WTC11 (cell line): ENCODE measurements around the gene CEP70. TPM values are rescaled to one million over a fixed set of nuclear protein-coding genes. Genes with fewer than 3 reads are reported as not detected.

Experiments used
- ATAC-seq: fragments of 200-7000 bp; cut with Tn5 transposase; 2 replicates; pipeline ENCODE4 v1.10.0; 2021; ENCODE audit warnings: mild to moderate bottlenecking, moderate library complexity
- CTCF ChIA-PET: fragments of 300-600 bp; sonication (Branson Sonifier 250); formaldehyde crosslinking; loops from one replicate; lab custom pipeline; 2021; ENCODE audit warnings: antibody characterized with exemption; lab: Charles Lee
- POLR2A ChIA-PET: fragments of 350-600 bp; sonication (Branson Sonifier 250); formaldehyde crosslinking; loops from one replicate; lab custom pipeline; 2021; ENCODE audit warnings: antibody characterized with exemption; lab: Charles Lee
- DNase-seq: peaks from one replicate; pipeline ENCODE4 v3.0.0; 2021; ENCODE audit warnings: low spot score
- H3K27ac Mint-ChIP-seq: 2 replicates; pipeline ENCODE4 v1.8.0; 2021; ENCODE audit warnings: mixed read lengths
- H3K27me3 Mint-ChIP-seq: 2 replicates; pipeline ENCODE4 v1.8.0; 2021; ENCODE audit warnings: low read depth, mild to moderate bottlenecking, moderate library complexity, mixed read lengths
- H3K36me3 Mint-ChIP-seq: 2 replicates; pipeline ENCODE4 v1.8.0; 2021; ENCODE audit warnings: mixed read lengths
- H3K4me1 Mint-ChIP-seq: 2 replicates; pipeline ENCODE4 v1.8.0; 2022; ENCODE audit warnings: mixed read lengths
- H3K4me3 Mint-ChIP-seq: 2 replicates; pipeline ENCODE4 v1.8.0; 2021; ENCODE audit warnings: mild to moderate bottlenecking, moderate library complexity, mixed read lengths
- H3K9me3 Mint-ChIP-seq: 2 replicates; pipeline ENCODE4 v1.8.0; 2021; ENCODE audit warnings: mixed read lengths
- ATF1 ChIP-seq: sonication (generic); formaldehyde crosslinking; IDR thresholded peaks from 2 replicates; pipeline ENCODE4 v1.8.1; 2023; ENCODE audit warnings: mild to moderate bottlenecking, moderate library complexity, missing genetic modification reagents
- EMX1 ChIP-seq: fragments of 250-450 bp; sonication (Bioruptor Pico); IDR thresholded peaks from 2 replicates; pipeline ENCODE4 v1.8.0; 2021; ENCODE audit warnings: mild to moderate bottlenecking
- FOXK1 ChIP-seq: sonication (generic); formaldehyde crosslinking; IDR thresholded peaks from 2 replicates; pipeline ENCODE4 v1.8.0; 2022; ENCODE audit warnings: mild to moderate bottlenecking, moderate library complexity, missing genetic modification reagents
- GRHL2 ChIP-seq: fragments of 250-450 bp; sonication (Bioruptor Pico); IDR thresholded peaks from 2 replicates; pipeline ENCODE4 v1.8.0; 2022; ENCODE audit warnings: mild to moderate bottlenecking, moderate library complexity; ENCODE audit not compliant: insufficient replicate concordance, severe bottlenecking
- HMGA2 ChIP-seq: fragments of 250-450 bp; sonication (Bioruptor Pico); IDR thresholded peaks from 2 replicates; pipeline ENCODE4 v1.4.0; 2021; ENCODE audit warnings: mild to moderate bottlenecking, moderate library complexity
- MYBL2 ChIP-seq: sonication (generic); formaldehyde crosslinking; IDR thresholded peaks from 2 replicates; pipeline ENCODE4 v1.8.1; 2023; ENCODE audit warnings: mild to moderate bottlenecking, moderate library complexity, missing genetic modification reagents
- NFYB ChIP-seq: sonication (generic); formaldehyde crosslinking; conservative IDR thresholded peaks from 2 replicates; pipeline ENCODE4 v1.8.0; 2022; ENCODE audit warnings: low read depth, missing genetic modification reagents
- NR3C1 ChIP-seq: sonication (generic); formaldehyde crosslinking; conservative IDR thresholded peaks from 2 replicates; pipeline ENCODE4 v1.8.1; 2023; ENCODE audit warnings: low read depth, mild to moderate bottlenecking, missing genetic modification reagents
- PRRX2 ChIP-seq: fragments of 250-450 bp; sonication (Bioruptor Pico); IDR thresholded peaks from 2 replicates; pipeline ENCODE4 v1.8.0; 2021; ENCODE audit warnings: mild to moderate bottlenecking
- RELA ChIP-seq: sonication (generic); formaldehyde crosslinking; IDR thresholded peaks from 2 replicates; pipeline ENCODE4 v1.8.1; 2022; ENCODE audit warnings: missing genetic modification reagents, mild to moderate bottlenecking, borderline replicate concordance
- SP1 ChIP-seq: sonication (generic); formaldehyde crosslinking; conservative IDR thresholded peaks from 2 replicates; pipeline ENCODE4 v1.8.1; 2022; ENCODE audit warnings: missing genetic modification reagents
- TEAD1 ChIP-seq: sonication (generic); formaldehyde crosslinking; IDR thresholded peaks from 2 replicates; pipeline ENCODE4 v1.8.0; 2022; ENCODE audit warnings: mild to moderate bottlenecking, missing genetic modification reagents
- TEAD4 ChIP-seq: sonication (generic); formaldehyde crosslinking; IDR thresholded peaks from 2 replicates; pipeline ENCODE4 v1.8.0; 2022; ENCODE audit warnings: mild to moderate bottlenecking, missing genetic modification reagents
- ZBTB21 ChIP-seq: sonication (generic); formaldehyde crosslinking; IDR thresholded peaks from 2 replicates; pipeline ENCODE4 v1.8.1; 2023; ENCODE audit warnings: mild to moderate bottlenecking, missing genetic modification reagents, borderline replicate concordance
- ZNF138 ChIP-seq: sonication (generic); formaldehyde crosslinking; conservative IDR thresholded peaks from 2 replicates; pipeline ENCODE4 v1.8.1; 2022; ENCODE audit warnings: mild to moderate bottlenecking, moderate library complexity, missing genetic modification reagents
- ZNF232 ChIP-seq: sonication (generic); formaldehyde crosslinking; IDR thresholded peaks from 2 replicates; pipeline ENCODE4 v1.8.0; 2022; ENCODE audit warnings: mild to moderate bottlenecking, missing genetic modification reagents
- ZNF317 ChIP-seq: sonication (generic); formaldehyde crosslinking; IDR thresholded peaks from 2 replicates; pipeline ENCODE4 v1.8.1; 2023; ENCODE audit warnings: low read depth, mild to moderate bottlenecking, moderate library complexity, missing genetic modification reagents, borderline replicate concordance
- total RNA-seq: library from RNA; stranded (reverse); gene quantifications from 3 replicates; pipeline ENCODE4 v1.2.3, GENCODE V29; 2021
- TF ChIP-seq, protein P1 (sequence below): sonication (generic); formaldehyde crosslinking; IDR thresholded peaks from 2 replicates; pipeline ENCODE4 v1.8.1; 2023; ENCODE audit warnings: mild to moderate bottlenecking, missing genetic modification reagents
- TF ChIP-seq, protein P2 (sequence below): fragments of 250-450 bp; sonication (Bioruptor Pico); IDR thresholded peaks from 2 replicates; pipeline ENCODE4 v1.9.0; 2021; ENCODE audit warnings: mild to moderate bottlenecking, borderline replicate concordance
- TF ChIP-seq, protein P3 (sequence below): sonication (generic); formaldehyde crosslinking; IDR thresholded peaks from 2 replicates; pipeline ENCODE4 v1.8.1; 2023; ENCODE audit warnings: mild to moderate bottlenecking, missing genetic modification reagents, moderate library complexity
- TF ChIP-seq, protein P4 (sequence below): sonication (generic); formaldehyde crosslinking; IDR thresholded peaks from 2 replicates; pipeline ENCODE4 v1.8.1; 2022; ENCODE audit warnings: low read depth, mild to moderate bottlenecking, moderate library complexity, missing genetic modification reagents, borderline replicate concordance

CEP70 gene
- total RNA-seq, 1 experiment from 2014 or later = 27.2 TPM

DNA sequence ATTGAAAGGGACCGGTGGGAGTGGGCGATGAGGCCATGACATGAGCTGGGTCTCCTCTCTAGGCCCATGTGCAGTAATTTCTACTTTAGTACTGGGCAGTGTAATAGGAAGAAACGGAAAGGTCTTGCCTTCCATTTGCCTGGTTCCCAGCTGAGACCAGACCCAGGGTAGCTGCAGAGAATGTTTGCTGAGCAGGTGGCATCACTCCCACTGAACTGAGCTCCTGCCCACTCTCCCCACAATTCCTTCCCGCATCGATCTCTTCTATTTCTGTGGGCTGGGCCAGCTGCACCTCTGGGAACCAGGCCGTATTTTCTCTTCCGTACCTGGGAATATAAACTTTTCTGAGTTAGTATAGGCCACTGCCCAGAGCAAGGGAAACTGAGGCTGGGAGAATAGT is 143.9 kb downstream of the CEP70 start (continued):
- no peak for TF ChIP-seq ZNF138 (CRISPR knock-in tag)
- TF ChIP-seq, protein P1, sequence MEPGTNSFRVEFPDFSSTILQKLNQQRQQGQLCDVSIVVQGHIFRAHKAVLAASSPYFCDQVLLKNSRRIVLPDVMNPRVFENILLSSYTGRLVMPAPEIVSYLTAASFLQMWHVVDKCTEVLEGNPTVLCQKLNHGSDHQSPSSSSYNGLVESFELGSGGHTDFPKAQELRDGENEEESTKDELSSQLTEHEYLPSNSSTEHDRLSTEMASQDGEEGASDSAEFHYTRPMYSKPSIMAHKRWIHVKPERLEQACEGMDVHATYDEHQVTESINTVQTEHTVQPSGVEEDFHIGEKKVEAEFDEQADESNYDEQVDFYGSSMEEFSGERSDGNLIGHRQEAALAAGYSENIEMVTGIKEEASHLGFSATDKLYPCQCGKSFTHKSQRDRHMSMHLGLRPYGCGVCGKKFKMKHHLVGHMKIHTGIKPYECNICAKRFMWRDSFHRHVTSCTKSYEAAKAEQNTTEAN (CRISPR knock-in tag) = no peak
- TF ChIP-seq, all 79 proteins: peak for 0

DNA sequence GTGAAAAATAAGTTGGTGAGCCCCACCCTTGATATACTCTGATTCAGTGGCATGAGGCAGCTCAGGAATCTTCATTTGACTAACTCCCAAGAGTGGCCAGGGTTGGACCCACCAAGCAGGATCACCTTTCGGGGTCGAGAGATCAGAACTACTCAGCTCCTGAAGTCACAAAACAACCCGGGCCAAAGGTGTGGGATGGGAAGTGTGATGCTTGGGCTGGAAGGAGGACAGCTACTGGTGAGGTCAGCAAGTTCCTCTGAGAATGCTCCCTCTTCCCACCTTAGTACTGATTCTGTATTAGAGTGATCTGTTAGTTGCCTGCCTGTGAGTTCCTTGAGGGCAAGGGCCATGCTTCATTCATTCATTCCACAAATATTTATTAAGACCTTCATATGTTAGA is 144.6 kb downstream of the CEP70 start:
- Mint-ChIP-seq H3K27ac (no peak overlapping the region), H3K27me3 (no peaks in the 10 kb centered on the region), H3K4me1 (peaks cover 5% of the 10 kb centered on the region; the same call in 1 of the 2 replicates), H3K36me3 (no peaks in the 10 kb centered on the region), H3K4me3 (no peak overlapping the region), H3K9me3 (no peaks in the 10 kb centered on the region)
- CTCF ChIA-PET = interaction anchor here (1.1 to 2.8 kb wide), 5 partner anchors 15 to 474 kb away, joined by 3 to 13 read pairs (median 6); partner anchors contain the start of gene ESYT3
- DNase-seq (no peak), ATAC-seq (no peak)
- POLR2A ChIA-PET = interaction anchor here (0.6 kb wide), 1 partner anchor 86 kb away, joined by 3 read pairs; no protein-coding TSS in a partner anchor
- no peak for TF ChIP-seq HMGA2 (CRISPR knock-in tag)
- TF ChIP-seq, protein P2, sequence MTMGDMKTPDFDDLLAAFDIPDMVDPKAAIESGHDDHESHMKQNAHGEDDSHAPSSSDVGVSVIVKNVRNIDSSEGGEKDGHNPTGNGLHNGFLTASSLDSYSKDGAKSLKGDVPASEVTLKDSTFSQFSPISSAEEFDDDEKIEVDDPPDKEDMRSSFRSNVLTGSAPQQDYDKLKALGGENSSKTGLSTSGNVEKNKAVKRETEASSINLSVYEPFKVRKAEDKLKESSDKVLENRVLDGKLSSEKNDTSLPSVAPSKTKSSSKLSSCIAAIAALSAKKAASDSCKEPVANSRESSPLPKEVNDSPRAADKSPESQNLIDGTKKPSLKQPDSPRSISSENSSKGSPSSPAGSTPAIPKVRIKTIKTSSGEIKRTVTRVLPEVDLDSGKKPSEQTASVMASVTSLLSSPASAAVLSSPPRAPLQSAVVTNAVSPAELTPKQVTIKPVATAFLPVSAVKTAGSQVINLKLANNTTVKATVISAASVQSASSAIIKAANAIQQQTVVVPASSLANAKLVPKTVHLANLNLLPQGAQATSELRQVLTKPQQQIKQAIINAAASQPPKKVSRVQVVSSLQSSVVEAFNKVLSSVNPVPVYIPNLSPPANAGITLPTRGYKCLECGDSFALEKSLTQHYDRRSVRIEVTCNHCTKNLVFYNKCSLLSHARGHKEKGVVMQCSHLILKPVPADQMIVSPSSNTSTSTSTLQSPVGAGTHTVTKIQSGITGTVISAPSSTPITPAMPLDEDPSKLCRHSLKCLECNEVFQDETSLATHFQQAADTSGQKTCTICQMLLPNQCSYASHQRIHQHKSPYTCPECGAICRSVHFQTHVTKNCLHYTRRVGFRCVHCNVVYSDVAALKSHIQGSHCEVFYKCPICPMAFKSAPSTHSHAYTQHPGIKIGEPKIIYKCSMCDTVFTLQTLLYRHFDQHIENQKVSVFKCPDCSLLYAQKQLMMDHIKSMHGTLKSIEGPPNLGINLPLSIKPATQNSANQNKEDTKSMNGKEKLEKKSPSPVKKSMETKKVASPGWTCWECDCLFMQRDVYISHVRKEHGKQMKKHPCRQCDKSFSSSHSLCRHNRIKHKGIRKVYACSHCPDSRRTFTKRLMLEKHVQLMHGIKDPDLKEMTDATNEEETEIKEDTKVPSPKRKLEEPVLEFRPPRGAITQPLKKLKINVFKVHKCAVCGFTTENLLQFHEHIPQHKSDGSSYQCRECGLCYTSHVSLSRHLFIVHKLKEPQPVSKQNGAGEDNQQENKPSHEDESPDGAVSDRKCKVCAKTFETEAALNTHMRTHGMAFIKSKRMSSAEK = no peak
- TF ChIP-seq ZNF317 (CRISPR knock-in tag) = no peak
- no peak for TF ChIP-seq ZNF232 (CRISPR knock-in tag)
- no peak for TF ChIP-seq ATF1 (CRISPR knock-in tag)
- TF ChIP-seq GRHL2 (CRISPR knock-in tag) = no peak
- TF ChIP-seq NFYB (CRISPR knock-in tag) = no peak
- no peak for TF ChIP-seq RELA
- no peak for TF ChIP-seq SP1 (CRISPR knock-in tag)
- TF ChIP-seq, protein P3, sequence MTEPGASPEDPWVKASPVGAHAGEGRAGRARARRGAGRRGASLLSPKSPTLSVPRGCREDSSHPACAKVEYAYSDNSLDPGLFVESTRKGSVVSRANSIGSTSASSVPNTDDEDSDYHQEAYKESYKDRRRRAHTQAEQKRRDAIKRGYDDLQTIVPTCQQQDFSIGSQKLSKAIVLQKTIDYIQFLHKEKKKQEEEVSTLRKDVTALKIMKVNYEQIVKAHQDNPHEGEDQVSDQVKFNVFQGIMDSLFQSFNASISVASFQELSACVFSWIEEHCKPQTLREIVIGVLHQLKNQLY (CRISPR knock-in tag) = no peak
- TF ChIP-seq, protein P4, sequence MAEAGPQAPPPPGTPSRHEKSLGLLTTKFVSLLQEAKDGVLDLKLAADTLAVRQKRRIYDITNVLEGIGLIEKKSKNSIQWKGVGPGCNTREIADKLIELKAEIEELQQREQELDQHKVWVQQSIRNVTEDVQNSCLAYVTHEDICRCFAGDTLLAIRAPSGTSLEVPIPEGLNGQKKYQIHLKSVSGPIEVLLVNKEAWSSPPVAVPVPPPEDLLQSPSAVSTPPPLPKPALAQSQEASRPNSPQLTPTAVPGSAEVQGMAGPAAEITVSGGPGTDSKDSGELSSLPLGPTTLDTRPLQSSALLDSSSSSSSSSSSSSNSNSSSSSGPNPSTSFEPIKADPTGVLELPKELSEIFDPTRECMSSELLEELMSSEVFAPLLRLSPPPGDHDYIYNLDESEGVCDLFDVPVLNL (CRISPR knock-in tag) = no peak
- no peak for TF ChIP-seq EMX1 (CRISPR knock-in tag)
- TF ChIP-seq TEAD1 (CRISPR knock-in tag) = no peak
- TF ChIP-seq ZBTB21 (CRISPR knock-in tag) = no peak
- no peak for TF ChIP-seq PRRX2 (CRISPR knock-in tag)
- no peak for TF ChIP-seq FOXK1 (CRISPR knock-in tag)
- TF ChIP-seq NR3C1 (CRISPR knock-in tag) = no peak
- no peak for TF ChIP-seq MYBL2 (CRISPR knock-in tag)
- no peak for TF ChIP-seq TEAD4 (CRISPR knock-in tag)
